H1 (cell line): Measurements from ENCODE around the gene COPZ1. TPM values are rescaled to one million over a fixed set of nuclear protein-coding genes. Genes with fewer than 3 reads are reported as not detected.
A peak's percentile ranks its signal among the peaks of the same experiment; 100 is the strongest.

ENCODE experiments used
- CTCF ChIA-PET: fragments of 300-600 bp; sonication (Branson Sonifier 250); formaldehyde crosslinking; loops from one replicate; lab custom pipeline; 2021; ENCODE audit not compliant: partially characterized antibody; lab: Charles Lee
- POLR2A ChIA-PET: fragments of 300-600 bp; sonication (Branson Sonifier 250); formaldehyde crosslinking; loops from one replicate; lab custom pipeline; 2021; ENCODE audit warnings: inconsistent platforms; ENCODE audit not compliant: partially characterized antibody; lab: Charles Lee
- DNase-seq, 2 experiments: peaks; one replicate each; pipeline versions ENCODE4 v3.0.0 to v3.0.0-alpha.2; 2010 to 2022; ENCODE audit warnings: low spot score in 2 of 2, low read depth in 1 of 2, mixed read lengths in 1 of 2
- FAIRE-seq: peaks from 2 replicates; lab custom pipeline; 2011; peaks lifted over from hg19 to GRCh38; lab: Jason Lieb, UNC
- H2AFZ ChIP-seq: 2 replicates; pipeline ENCODE4 v1.8.1; 2012; ENCODE audit warnings: low read length, inconsistent platforms
- H2AK5ac ChIP-seq: 2 replicates; pipeline ENCODE4 v1.6.1; 2013; ENCODE audit warnings: low read depth, low read length
- H2BK120ac ChIP-seq: replicated peaks from 2 replicates; pipeline ENCODE3; 2013; ENCODE audit warnings: low read depth, low read length, inconsistent platforms
- H2BK12ac ChIP-seq: 2 replicates; pipeline ENCODE4 v1.6.1; 2013; ENCODE audit warnings: low read depth, low read length
- H2BK15ac ChIP-seq: 2 replicates; pipeline ENCODE4 v1.6.1; 2013; ENCODE audit warnings: low read length
- H2BK20ac ChIP-seq: 2 replicates; pipeline ENCODE4 v1.6.1; 2013; ENCODE audit warnings: low read length
- H2BK5ac ChIP-seq: 2 replicates; pipeline ENCODE4 v1.6.1; 2013; ENCODE audit warnings: low read depth, low read length
- H3K14ac ChIP-seq: 2 replicates; pipeline ENCODE4 v1.6.1; 2013; ENCODE audit warnings: inconsistent platforms; ENCODE audit not compliant: insufficient read length
- H3K18ac ChIP-seq: 2 replicates; pipeline ENCODE4 v1.6.1; 2013; ENCODE audit warnings: low read length; ENCODE audit errors: extremely low read depth
- H3K23ac ChIP-seq: 2 replicates; pipeline ENCODE4 v1.6.1; 2013; ENCODE audit warnings: inconsistent platforms; ENCODE audit not compliant: insufficient read length
- H3K23me2 ChIP-seq: 2 replicates; pipeline ENCODE4 v1.6.1; 2013; ENCODE audit warnings: low read depth, low read length
- H3K27ac ChIP-seq: 2 replicates; pipeline ENCODE4 v1.6.1; 2011; ENCODE audit warnings: low read depth, low read length, inconsistent platforms
- H3K27me3 ChIP-seq, 4 experiments: replicated peaks in 1 of 4; 1 replicate in 1 of 4; 2 replicates in 3 of 4; pipeline versions ENCODE4 v1.6.1 to v1.8.1; 2011 to 2013; ENCODE audit warnings: low read length in 3 of 4, mild to moderate bottlenecking in 3 of 4, inconsistent platforms in 2 of 4, mixed read lengths in 2 of 4, moderate library complexity in 1 of 4; ENCODE audit not compliant: control insufficient read depth in 3 of 4, insufficient read depth in 3 of 4; ENCODE audit errors: extremely low read depth in 1 of 4
- H3K36me3 ChIP-seq, 4 experiments: 2 replicates each; pipeline versions ENCODE4 v1.6.1 to v1.8.1; 2011 to 2013; ENCODE audit warnings: mild to moderate bottlenecking in 4 of 4, low read length in 3 of 4, moderate library complexity in 2 of 4, control low read depth in 1 of 4, inconsistent platforms in 1 of 4; ENCODE audit not compliant: insufficient read depth in 4 of 4, control insufficient read depth in 2 of 4
- H3K4ac ChIP-seq: replicated peaks from 2 replicates; pipeline ENCODE3; 2013; ENCODE audit warnings: low read length, low read depth, mixed read lengths, inconsistent platforms; ENCODE audit not compliant: insufficient read length
- H3K4me1 ChIP-seq, 4 experiments: replicated peaks in 1 of 4; 1 replicate in 1 of 4; 2 replicates in 3 of 4; pipeline versions ENCODE4 v1.6.1 to v1.8.1; 2011 to 2013; ENCODE audit warnings: low read length in 3 of 4, inconsistent platforms in 2 of 4, mixed read lengths in 1 of 4; ENCODE audit not compliant: insufficient read depth in 4 of 4, control insufficient read depth in 3 of 4
- H3K4me2 ChIP-seq, 2 experiments: 2 replicates each; pipeline versions ENCODE4 v1.6.1 to v1.8.1; 2011 to 2013; ENCODE audit warnings: low read depth in 2 of 2, low read length in 2 of 2, control low read depth in 1 of 2, inconsistent platforms in 1 of 2, mild to moderate bottlenecking in 1 of 2; ENCODE audit not compliant: insufficient read depth in 1 of 2
- H3K4me3 ChIP-seq, 4 experiments: fragments of 200-600, 300-600 bp in 1 of 4; sonication (generic), shearing (Covaris generic), sonication (Bioruptor Twin) in 1 of 4; 2 replicates each; pipeline versions ENCODE4 v1.5.1 to v1.8.1; 2011 to 2016; ENCODE audit warnings: low read length in 4 of 4, low read depth in 3 of 4, control low read depth in 2 of 4, inconsistent platforms in 2 of 4, mild to moderate bottlenecking in 2 of 4, mixed read lengths in 1 of 4, moderate library complexity in 1 of 4; ENCODE audit not compliant: insufficient read depth in 2 of 4; ENCODE audit errors: extremely low read depth in 1 of 4
- H3K56ac ChIP-seq: replicated peaks from 2 replicates; pipeline ENCODE3; 2013; ENCODE audit warnings: low read depth, mild to moderate bottlenecking, mixed read lengths, low read length, inconsistent platforms; ENCODE audit not compliant: insufficient read length
- H3K79me1 ChIP-seq: 2 replicates; pipeline ENCODE4 v1.6.1; 2013; ENCODE audit warnings: low read depth, low read length, control low read depth
- H3K79me2 ChIP-seq, 2 experiments: 2 replicates each; pipeline versions ENCODE4 v1.6.1 to v1.8.1; 2012 to 2013; ENCODE audit warnings: low read length in 2 of 2, mild to moderate bottlenecking in 2 of 2, inconsistent platforms in 1 of 2; ENCODE audit not compliant: insufficient read depth in 2 of 2, control insufficient read depth in 1 of 2
- H3K9ac ChIP-seq, 4 experiments: replicated peaks in 1 of 4; 1 replicate in 1 of 4; 2 replicates in 3 of 4; pipeline versions ENCODE4 v1.6.1 to v1.8.1; 2011 to 2013; ENCODE audit warnings: low read depth in 3 of 4, low read length in 3 of 4, control low read depth in 2 of 4, mild to moderate bottlenecking in 2 of 4, moderate library complexity in 2 of 4, inconsistent platforms in 1 of 4; ENCODE audit errors: extremely low read depth in 1 of 4
- H3K9me3 ChIP-seq, 2 experiments: 2 replicates each; pipeline versions ENCODE4 v1.6.1 to v1.8.1; 2012 to 2013; ENCODE audit warnings: mild to moderate bottlenecking in 2 of 2, moderate library complexity in 2 of 2, control low read depth in 1 of 2, inconsistent platforms in 1 of 2, low read depth in 1 of 2, low read length in 1 of 2, mixed read lengths in 1 of 2; ENCODE audit not compliant: insufficient read depth in 2 of 2
- H4K20me1 ChIP-seq, 2 experiments: replicated peaks in 1 of 2; 2 replicates each; pipeline versions ENCODE3 to v1.8.1; 2011 to 2013; ENCODE audit warnings: inconsistent platforms in 2 of 2, low read length in 2 of 2, mild to moderate bottlenecking in 1 of 2; ENCODE audit not compliant: insufficient read depth in 2 of 2, control insufficient read depth in 1 of 2
- H4K5ac ChIP-seq: 2 replicates; pipeline ENCODE4 v1.6.1; 2013; ENCODE audit warnings: low read length, low read depth, mixed read lengths, inconsistent platforms; ENCODE audit not compliant: insufficient read length
- H4K8ac ChIP-seq: 2 replicates; pipeline ENCODE4 v1.8.0; 2013; ENCODE audit warnings: mild to moderate bottlenecking, moderate library complexity, low read length, inconsistent platforms; ENCODE audit not compliant: insufficient read depth; ENCODE audit errors: extremely low read depth
- H4K91ac ChIP-seq: replicated peaks from 2 replicates; pipeline ENCODE3; 2013; ENCODE audit warnings: low read length, mixed read lengths, inconsistent platforms; ENCODE audit not compliant: insufficient read length
- GTF2F1 ChIP-seq: IDR thresholded peaks from 2 replicates; pipeline ENCODE4 v1.6.1; 2012; ENCODE audit warnings: low read depth, low read length, improper control_type of control experiment, borderline replicate concordance
- SAP30 ChIP-seq: fragments of 300-600 bp; sonication (generic); IDR thresholded peaks from 2 replicates; pipeline ENCODE4 v1.7.1; 2012; ENCODE audit warnings: low read length, moderate library complexity, mild to moderate bottlenecking, inconsistent platforms; ENCODE audit not compliant: insufficient read depth, insufficient replicate concordance
- SP4 ChIP-seq: IDR thresholded peaks from 2 replicates; pipeline ENCODE4 v1.6.1; 2012; ENCODE audit warnings: low read length, inconsistent platforms
- WGBS, 2 experiments: shearing (Covaris generic) in 1 of 2; methylation state at CpG; one replicate each; pipeline versions ENCODE4 v1.1.6 to v1.1.7; 2013 to 2015; ENCODE audit warnings: low lambda C conversion rate in 2 of 2, mixed read lengths in 2 of 2, inconsistent platforms in 1 of 2, low coverage in 1 of 2, missing lambda C conversion rate in 1 of 2; ENCODE audit not compliant: insufficient replicate concordance in 2 of 2, insufficient coverage in 1 of 2, insufficient read length in 1 of 2; ENCODE audit errors: extremely low coverage in 1 of 2, missing lambda C conversion rate in 1 of 2; 5-methylcytosine and 5-hydroxymethylcytosine counted together
- polyA plus RNA-seq, 7 experiments: library from polyadenylated mRNA; depleted of rRNA in 3 of 7; stranded (reverse) in 5 of 7; unstranded in 2 of 7; fragments of >200 nt in 5 of 7; fragments of 200-250 nt in 2 of 7; gene quantifications; 1 replicate in 5 of 7; 2 replicates in 1 of 7; 4 replicates in 1 of 7; pipeline versions ENCODE4 v1.2.1 to v1.2.3, GENCODE V29; 2011 to 2013; ENCODE audit warnings: missing spikeins in 2 of 7, mixed read lengths in 2 of 7
- total RNA-seq: library from RNA; stranded (reverse); fragmentation: NEBNext Ultra II Directional; extraction: Animal tissue kit (Norgen Biotek cat#: 25700); gene quantifications from 2 replicates; pipeline ENCODE4 v1.2.1, GENCODE V29; 2021

Gene COPZ1
- total and polyA plus RNA-seq, 2 of the 8 experiments (the other 6 are each of a cell fraction or from before 2014, with no cell fraction given): 103 to 133 TPM

GRCh38 chr12:54349036-54349435, 24.1 kb downstream of the COPZ1 start:
- Histone ChIP-seq H2AFZ (no peak overlapping the region), H4K5ac (no peak overlapping the region), H3K4me3 (no peak overlapping the region), H3K9ac (peak overlapping the region in 1 of 4 experiments; percentile 38; a peak in 1 of 7 replicates), H2BK12ac (no peak overlapping the region), H2AK5ac (no peak overlapping the region), H3K4me2 (no peak overlapping the region), H3K18ac (no peak overlapping the region), H2BK5ac (no peak overlapping the region), H3K79me1 (no peaks in the 10 kb centered on the region), H3K79me2 (no peaks in the 10 kb centered on the region), H4K20me1 (no peaks in the 10 kb centered on the region), H3K56ac (no peak overlapping the region), H4K91ac (no peak overlapping the region), H3K36me3 (peaks cover 2 to 34% (median 20%) of the 10 kb centered on the region in 4 experiments; a peak in 7 of 8 replicates), H3K27ac (no peak overlapping the region), H3K9me3 (no peaks in the 10 kb centered on the region), H3K4ac (no peak overlapping the region), H4K8ac (no peak overlapping the region), H3K23me2 (peaks cover 3% of the 10 kb centered on the region), H3K23ac (no peak overlapping the region), H2BK20ac (no peak overlapping the region), H3K4me1 (peaks cover 17 to 43% (median 20%) of the 10 kb centered on the region in 4 experiments), H2BK15ac (no peak overlapping the region), H3K14ac (no peak overlapping the region), H3K27me3 (peaks cover 0 to 9% (median 4%) of the 10 kb centered on the region in 4 experiments; a peak in 3 of 7 replicates), H2BK120ac (no peak overlapping the region)
- WGBS, 2 experiments: 86% methylated on average over 4 of the region's 4 CpGs; no CpG with 5 or more reads in 1 of the 2 experiments
- ChIA-PET CTCF (interaction anchor here (2.4 to 6.2 kb wide), 6 partner anchors 12 to 129 kb away, joined by 7 to 121 read pairs (median 38); no protein-coding TSS in a partner anchor), POLR2A (interaction anchor here (1.3 to 6.3 kb wide), 6 partner anchors 7 to 90 kb away, joined by 3 to 74 read pairs (median 38); partner anchors contain the start of genes CBX5 and HNRNPA1)
- FAIRE-seq: no peak
- DNase-seq: no peak
- TF ChIP-seq SAP30 (no peak), SP4 (no peak), GTF2F1 (no peak)
